Chondrocyte (in vitro differentiated cells): ENCODE results near the gene PIGL. TPM values are rescaled to one million over a fixed set of nuclear protein-coding genes. Genes with fewer than 3 reads are reported as not detected.

Experiments used
- DNase-seq: peaks from one replicate; pipeline ENCODE4 v3.0.0; 2021; ENCODE audit warnings: mixed read lengths, low spot score
- H3K27ac Mint-ChIP-seq: one replicate; pipeline ENCODE4 v1.8.0; 2021; ENCODE audit warnings: mild to moderate bottlenecking, moderate library complexity, mixed read lengths; ENCODE audit not compliant: unreplicated experiment
- H3K27me3 Mint-ChIP-seq: 2 replicates; pipeline ENCODE4 v1.8.0; 2021; ENCODE audit warnings: low read depth, mixed read lengths
- H3K36me3 Mint-ChIP-seq: 2 replicates; pipeline ENCODE4 v1.8.0; 2021; ENCODE audit warnings: low read depth, mixed read lengths
- H3K4me1 Mint-ChIP-seq: 2 replicates; pipeline ENCODE4 v1.8.0; 2021; ENCODE audit warnings: low read depth, mild to moderate bottlenecking, mixed read lengths
- H3K4me3 Mint-ChIP-seq: one replicate; pipeline ENCODE4 v1.8.0; 2021; ENCODE audit warnings: mild to moderate bottlenecking, moderate library complexity, mixed read lengths; ENCODE audit not compliant: unreplicated experiment
- H3K9me3 Mint-ChIP-seq: 2 replicates; pipeline ENCODE4 v1.8.0; 2021; ENCODE audit warnings: low read depth, mixed read lengths
- CTCF ChIP-seq: fragments of 200-600 bp; sonication (generic); IDR thresholded peaks from 2 replicates; pipeline ENCODE4 v1.5.0; 2021; ENCODE audit warnings: antibody characterized with exemption, mild to moderate bottlenecking, moderate library complexity
- total RNA-seq: library from RNA; stranded (reverse); gene quantifications from 3 replicates; pipeline ENCODE4 v1.2.1, GENCODE V29; 2021

Gene PIGL
- total RNA-seq, 1 donor from 2014 or later = 15.9 TPM

GRCh38 chr17:16262201-16262600 is 45.2 kb downstream of the PIGL start:
- TF ChIP-seq CTCF = no peak
- Mint-ChIP-seq H3K36me3 (no peaks in the 10 kb centered on the region), H3K4me1 (no peaks in the 10 kb centered on the region), H3K9me3 (no peaks in the 10 kb centered on the region), H3K4me3 (no peak overlapping the region), H3K27me3 (no peaks in the 10 kb centered on the region), H3K27ac (no peak overlapping the region)
- no peak for DNase-seq

GRCh38 chr17:16267174-16267573 is 50.2 kb downstream of the PIGL start:
- Mint-ChIP-seq H3K27ac (no peak overlapping the region), H3K27me3 (no peaks in the 10 kb centered on the region), H3K4me3 (no peak overlapping the region), H3K36me3 (no peaks in the 10 kb centered on the region), H3K4me1 (peaks cover 8% of the 10 kb centered on the region), H3K9me3 (no peaks in the 10 kb centered on the region)
- TF ChIP-seq CTCF = no peak
- DNase-seq = no peak

- H3K4me1 Mint-ChIP-seq = peaks cover 17% of the 10 kb centered on the region
- no peak for TF ChIP-seq CTCF
- H3K36me3 Mint-ChIP-seq = no peaks in the 10 kb centered on the region
- DNase-seq = no peak
- no peaks in the 10 kb centered on the region for H3K27me3 Mint-ChIP-seq
- no peaks in the 10 kb centered on the region for H3K9me3 Mint-ChIP-seq
- no peak overlapping the region for H3K4me3 Mint-ChIP-seq
- peak overlapping the region; percentile 82 for H3K27ac Mint-ChIP-seq
Measured at GRCh38 chr17:16269658-16270057, 52.6 kb downstream of the PIGL start.

GRCh38 chr17:16272111-16272840 is 55.3 kb downstream of the PIGL start:
- no peak for DNase-seq
- Mint-ChIP-seq H3K9me3 (no peaks in the 10 kb centered on the region), H3K4me3 (no peak overlapping the region), H3K36me3 (no peaks in the 10 kb centered on the region), H3K27ac (no peak overlapping the region), H3K27me3 (no peaks in the 10 kb centered on the region), H3K4me1 (peaks cover 22% of the 10 kb centered on the region)
- no peak for TF ChIP-seq CTCF

- Mint-ChIP-seq H3K4me1 (peaks cover 22% of the 10 kb centered on the region), H3K36me3 (peaks cover under 1% of the 10 kb centered on the region), H3K27ac (no peak overlapping the region), H3K27me3 (no peaks in the 10 kb centered on the region), H3K4me3 (no peak overlapping the region), H3K9me3 (no peaks in the 10 kb centered on the region)
- no peak for TF ChIP-seq CTCF
- DNase-seq = no peak
Measured at GRCh38 chr17:16273499-16273898, 56.5 kb downstream of the PIGL start.
